ENCODE measurements around the gene SMIM28.

The SMIM28 gene

DNA sequence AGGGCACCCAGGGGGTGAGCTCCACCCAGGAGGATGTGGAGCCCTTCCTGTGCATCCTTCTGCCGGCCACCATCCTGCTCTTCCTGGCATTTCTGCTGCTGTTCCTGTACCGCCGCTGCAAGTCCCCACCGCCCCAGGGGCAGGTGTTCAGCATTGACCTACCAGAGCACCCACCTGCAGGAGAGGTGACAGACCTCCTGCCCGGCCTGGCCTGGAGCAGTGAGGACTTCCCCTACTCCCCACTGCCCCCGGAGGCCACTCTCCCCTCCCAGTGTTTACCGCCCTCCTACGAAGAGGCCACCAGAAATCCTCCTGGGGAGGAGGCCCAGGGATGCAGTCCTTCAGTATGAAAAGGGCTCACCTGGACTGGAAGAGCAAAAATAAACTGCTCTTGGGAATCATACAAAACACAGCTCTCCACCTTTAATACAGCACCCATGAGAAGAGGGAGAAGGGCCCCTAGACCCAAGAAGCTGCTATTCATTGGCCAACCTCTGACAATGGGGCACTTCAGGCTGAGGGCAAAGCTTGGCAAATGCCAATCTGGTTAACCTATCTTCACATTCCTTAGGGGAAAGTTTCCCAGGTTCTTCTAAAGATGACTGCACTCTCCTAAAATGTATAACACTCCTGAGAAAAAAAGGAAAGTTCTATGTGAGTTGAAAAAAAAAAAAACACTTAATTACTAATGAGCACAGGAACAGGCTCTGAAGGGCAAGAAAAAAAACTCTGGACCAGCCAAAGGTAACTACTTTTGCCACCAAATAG is 5.0 kb downstream of the SMIM28 start:
- DNase-seq (ENCODE audit: low read depth), result no peak
- TF ChIP-seq, protein P1, sequence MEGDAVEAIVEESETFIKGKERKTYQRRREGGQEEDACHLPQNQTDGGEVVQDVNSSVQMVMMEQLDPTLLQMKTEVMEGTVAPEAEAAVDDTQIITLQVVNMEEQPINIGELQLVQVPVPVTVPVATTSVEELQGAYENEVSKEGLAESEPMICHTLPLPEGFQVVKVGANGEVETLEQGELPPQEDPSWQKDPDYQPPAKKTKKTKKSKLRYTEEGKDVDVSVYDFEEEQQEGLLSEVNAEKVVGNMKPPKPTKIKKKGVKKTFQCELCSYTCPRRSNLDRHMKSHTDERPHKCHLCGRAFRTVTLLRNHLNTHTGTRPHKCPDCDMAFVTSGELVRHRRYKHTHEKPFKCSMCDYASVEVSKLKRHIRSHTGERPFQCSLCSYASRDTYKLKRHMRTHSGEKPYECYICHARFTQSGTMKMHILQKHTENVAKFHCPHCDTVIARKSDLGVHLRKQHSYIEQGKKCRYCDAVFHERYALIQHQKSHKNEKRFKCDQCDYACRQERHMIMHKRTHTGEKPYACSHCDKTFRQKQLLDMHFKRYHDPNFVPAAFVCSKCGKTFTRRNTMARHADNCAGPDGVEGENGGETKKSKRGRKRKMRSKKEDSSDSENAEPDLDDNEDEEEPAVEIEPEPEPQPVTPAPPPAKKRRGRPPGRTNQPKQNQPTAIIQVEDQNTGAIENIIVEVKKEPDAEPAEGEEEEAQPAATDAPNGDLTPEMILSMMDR (conservative IDR thresholded peaks at IDR 0.05; ENCODE audit: low read depth, low read length), result no peak
- no peak overlapping the region for H3K4me3 ChIP-seq (ENCODE audit: low read depth, low read length)

DNA sequence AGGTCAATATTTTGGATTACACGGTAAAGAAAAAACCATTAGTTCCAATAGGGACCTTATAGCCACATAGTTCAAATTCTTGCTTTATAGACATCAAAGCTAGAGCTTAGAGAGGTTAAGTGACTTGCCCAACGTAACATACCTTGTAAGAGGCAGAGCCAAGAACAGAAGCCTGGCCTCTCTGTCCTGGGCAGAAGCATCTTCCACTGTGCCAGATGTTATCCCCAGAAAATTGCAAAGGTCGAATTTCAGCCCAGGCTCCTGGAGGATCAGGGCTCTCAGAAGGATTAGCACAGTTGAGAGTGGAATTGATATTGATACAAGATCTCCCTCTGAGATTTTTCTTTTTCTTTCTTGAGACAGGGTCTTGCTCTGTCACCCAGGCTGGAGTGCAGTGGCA is 6.1 kb downstream of the SMIM28 start:
- TF ChIP-seq, protein P1 (conservative IDR thresholded peaks at IDR 0.05; ENCODE audit: low read depth, low read length), result no peak
- no peak for DNase-seq (ENCODE audit: low read depth)
- H3K4me3 ChIP-seq (ENCODE audit: low read depth, low read length), result no peak overlapping the region

DNA sequence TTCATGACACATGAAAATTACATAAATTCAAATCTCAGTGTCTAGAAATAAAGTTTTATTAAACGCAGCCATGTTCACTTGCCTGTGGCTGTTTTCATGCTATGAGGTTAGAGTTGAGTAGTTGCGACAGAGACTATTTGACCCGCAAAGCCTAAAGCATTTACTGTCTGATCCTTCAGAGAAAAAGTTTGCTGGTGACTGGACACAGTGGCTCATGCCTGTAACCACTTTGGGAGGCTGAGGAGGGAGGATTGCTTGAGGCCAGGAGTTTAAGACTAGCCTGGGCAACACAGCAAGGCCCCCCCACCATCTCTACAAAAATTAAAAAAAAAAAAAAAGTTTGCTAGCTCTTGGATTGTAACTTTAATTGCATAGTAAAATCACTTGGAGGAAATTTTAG is 9.2 kb downstream of the SMIM28 start:
- no peak overlapping the region for H3K4me3 ChIP-seq (ENCODE audit: low read depth, low read length)
- TF ChIP-seq, protein P1 (conservative IDR thresholded peaks at IDR 0.05; ENCODE audit: low read depth, low read length), result no peak
- no peak for DNase-seq (ENCODE audit: low read depth)

DNA sequence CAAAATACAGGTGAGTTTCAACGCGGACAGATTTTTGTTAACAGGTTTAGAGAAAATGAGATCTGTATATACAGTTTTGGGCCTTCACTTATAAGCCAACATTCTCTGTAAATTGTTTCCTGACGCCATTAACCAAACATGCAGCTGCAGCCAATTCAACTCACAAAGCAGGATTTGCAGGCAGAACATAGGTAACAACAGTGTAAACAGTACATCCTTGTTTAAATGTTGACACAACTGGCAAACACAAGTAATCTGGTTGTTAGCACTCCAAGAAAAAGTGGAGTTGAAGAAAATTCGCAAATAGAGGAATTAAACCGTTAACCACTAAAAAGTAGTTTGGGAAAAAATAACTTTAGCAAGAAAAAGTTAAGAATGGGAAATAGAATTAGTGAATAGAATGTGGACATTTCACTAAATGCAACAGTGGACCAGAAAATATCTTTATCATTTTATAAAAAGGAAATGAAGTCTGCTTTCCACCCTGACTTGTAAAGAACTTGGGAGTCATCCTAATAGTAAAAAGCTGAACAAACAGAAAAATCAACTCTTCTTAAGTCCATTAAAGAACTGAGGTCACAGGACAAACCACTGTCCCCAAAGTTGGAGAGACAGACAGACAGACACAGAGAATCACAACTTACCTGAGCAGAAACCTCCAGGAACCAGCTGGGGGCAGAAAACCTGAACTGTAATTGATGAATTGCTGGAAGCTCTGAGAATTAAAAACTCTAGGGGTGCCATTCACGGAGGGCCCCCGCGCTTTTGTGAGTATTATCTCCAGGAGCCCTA is 10.1 kb downstream of the SMIM28 start:
- no peak for DNase-seq (ENCODE audit: low read depth)
- TF ChIP-seq, protein P1 (conservative IDR thresholded peaks at IDR 0.05; ENCODE audit: low read depth, low read length), result no peak
- no peak overlapping the region for H3K4me3 ChIP-seq (ENCODE audit: low read depth, low read length)

DNA sequence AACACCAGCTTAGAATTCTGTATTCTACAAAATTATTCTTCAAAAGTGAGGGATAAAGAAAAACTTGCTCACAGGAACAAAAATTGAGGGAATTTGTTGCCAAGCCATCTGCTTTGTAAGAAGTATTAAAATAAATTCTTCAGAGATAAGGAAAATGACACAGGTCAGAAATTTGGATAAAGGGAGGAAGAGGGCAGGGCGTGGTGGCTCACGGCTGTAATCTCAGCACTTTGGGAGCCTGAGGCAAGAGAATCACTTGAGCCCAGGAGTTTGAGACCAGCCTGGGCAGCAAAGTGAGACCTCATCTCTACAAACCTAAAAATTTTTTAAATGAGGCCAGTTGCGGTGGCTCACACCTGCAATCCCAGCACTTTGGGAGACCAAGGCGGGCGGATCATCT is 11.8 kb downstream of the SMIM28 start:
- no peak for DNase-seq (ENCODE audit: low read depth)
- no peak overlapping the region for H3K4me3 ChIP-seq (ENCODE audit: low read depth, low read length)
- TF ChIP-seq, protein P1 (conservative IDR thresholded peaks at IDR 0.05; ENCODE audit: low read depth, low read length), result no peak

DNA sequence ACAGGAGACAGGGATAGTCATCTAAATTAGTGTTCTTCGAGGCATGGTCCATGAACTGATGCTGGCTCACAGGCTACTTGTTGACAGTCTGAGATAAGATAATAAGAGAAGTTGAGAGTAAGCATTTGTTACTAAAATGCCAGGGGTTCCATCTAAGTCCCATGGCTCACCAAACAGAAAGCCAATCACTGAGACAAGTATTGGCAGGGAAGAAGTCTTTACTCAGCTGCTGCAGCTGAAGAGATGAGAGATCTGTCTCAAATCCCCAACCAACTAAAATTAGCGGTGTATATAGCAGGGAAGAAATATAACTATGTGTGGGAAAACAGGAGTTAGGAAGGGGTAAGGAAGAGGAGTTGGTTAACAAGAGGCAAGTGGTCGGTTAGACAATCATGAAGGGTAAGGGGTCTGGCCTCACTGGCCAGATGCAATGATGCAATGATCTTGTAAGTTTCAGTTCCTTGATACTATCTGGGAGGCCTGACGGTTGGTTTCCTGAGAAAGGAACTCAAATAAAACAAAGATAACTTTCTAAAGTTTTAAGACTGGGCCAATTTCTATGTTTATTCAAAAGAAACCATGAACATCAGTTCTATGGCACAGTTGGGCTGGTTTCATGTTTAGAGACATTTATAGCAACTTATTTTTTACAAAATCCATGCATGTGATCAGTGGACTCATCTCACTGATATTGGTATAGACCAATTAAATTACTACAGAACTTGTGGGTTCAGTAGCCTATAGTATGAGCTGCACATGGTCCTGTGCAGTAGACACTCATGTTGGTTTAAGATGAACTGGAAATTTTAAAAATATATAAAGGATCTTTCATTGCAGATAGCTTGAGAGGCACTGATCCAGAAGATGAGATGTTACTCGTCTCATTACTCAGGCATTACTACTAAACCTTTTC is 16.4 kb downstream of the SMIM28 start:
- TF ChIP-seq, protein P1 (conservative IDR thresholded peaks at IDR 0.05; ENCODE audit: low read depth, low read length), result no peak
- no peak for DNase-seq (ENCODE audit: low read depth)
- H3K4me3 ChIP-seq (ENCODE audit: low read depth, low read length), result no peak overlapping the region
